Measurements from ENCODE around the gene FAM3C.

- TF ChIP-seq CTCF (IDR thresholded peaks at IDR 0.05; ENCODE audit: control extremely low read depth in 1 of 3, insufficient read depth in 1 of 3, low read depth in 1 of 3, low read length in 3 of 3) = no peak
- no peak for TF ChIP-seq CREB1 (IDR thresholded peaks at IDR 0.05)
- no peak for TF ChIP-seq SIN3A (conservative IDR thresholded peaks at IDR 0.05 in 1 of 2, IDR thresholded peaks at IDR 0.05 in 1 of 2; ENCODE audit: low read depth in 1 of 2, low read length in 2 of 2)
- no peak for TF ChIP-seq HDAC6 (IDR thresholded peaks at IDR 0.05; ENCODE audit: low read depth, low read length)
- TF ChIP-seq EP300 (IDR thresholded peaks at IDR 0.05; ENCODE audit: borderline replicate concordance in 1 of 2, low read depth in 2 of 2, low read length in 2 of 2) = no peak
- no peak for TF ChIP-seq FOSL1 (IDR thresholded peaks at IDR 0.05; ENCODE audit: insufficient read depth, low read depth, low read length)
- no peak for TF ChIP-seq SRF (IDR thresholded peaks at IDR 0.05; ENCODE audit: low read depth, low read length)
- no peak for TF ChIP-seq CBX5 (IDR thresholded peaks at IDR 0.05; ENCODE audit: low read depth, low read length)
- no peak for TF ChIP-seq CHD1 (IDR thresholded peaks at IDR 0.05; ENCODE audit: low read depth, low read length)
- TF ChIP-seq SUZ12 (IDR thresholded peaks at IDR 0.05; ENCODE audit: low read length) = no peak
Measured at GRCh38 chr7:121390617-121391016, 5.5 kb downstream of the FAM3C start.
